H1 (cell line): ENCODE measurements around the gene PLAAT2. TPM values are rescaled to one million over a fixed set of nuclear protein-coding genes. Genes with fewer than 3 reads are reported as not detected.

Source experiments
- CTCF ChIA-PET: fragments of 300-600 bp; sonication (Branson Sonifier 250); formaldehyde crosslinking; loops from one replicate; lab custom pipeline; 2021; ENCODE audit not compliant: partially characterized antibody; lab: Charles Lee
- POLR2A ChIA-PET: fragments of 300-600 bp; sonication (Branson Sonifier 250); formaldehyde crosslinking; loops from one replicate; lab custom pipeline; 2021; ENCODE audit warnings: inconsistent platforms; ENCODE audit not compliant: partially characterized antibody; lab: Charles Lee
- DNase-seq, 2 experiments: peaks; one replicate each; pipeline versions ENCODE4 v3.0.0 to v3.0.0-alpha.2; 2010 to 2022; ENCODE audit warnings: low spot score in 2 of 2, low read depth in 1 of 2, mixed read lengths in 1 of 2
- FAIRE-seq: peaks from 2 replicates; lab custom pipeline; 2011; peaks lifted over from hg19 to GRCh38; lab: Jason Lieb, UNC
- H2AFZ ChIP-seq: 2 replicates; pipeline ENCODE4 v1.8.1; 2012; ENCODE audit warnings: low read length, inconsistent platforms
- H2AK5ac ChIP-seq: 2 replicates; pipeline ENCODE4 v1.6.1; 2013; ENCODE audit warnings: low read depth, low read length
- H2BK120ac ChIP-seq: replicated peaks from 2 replicates; pipeline ENCODE3; 2013; ENCODE audit warnings: low read depth, low read length, inconsistent platforms
- H2BK12ac ChIP-seq: 2 replicates; pipeline ENCODE4 v1.6.1; 2013; ENCODE audit warnings: low read depth, low read length
- H2BK15ac ChIP-seq: 2 replicates; pipeline ENCODE4 v1.6.1; 2013; ENCODE audit warnings: low read length
- H2BK20ac ChIP-seq: 2 replicates; pipeline ENCODE4 v1.6.1; 2013; ENCODE audit warnings: low read length
- H2BK5ac ChIP-seq: 2 replicates; pipeline ENCODE4 v1.6.1; 2013; ENCODE audit warnings: low read depth, low read length
- H3K14ac ChIP-seq: 2 replicates; pipeline ENCODE4 v1.6.1; 2013; ENCODE audit warnings: inconsistent platforms; ENCODE audit not compliant: insufficient read length
- H3K18ac ChIP-seq: 2 replicates; pipeline ENCODE4 v1.6.1; 2013; ENCODE audit warnings: low read length; ENCODE audit errors: extremely low read depth
- H3K23ac ChIP-seq: 2 replicates; pipeline ENCODE4 v1.6.1; 2013; ENCODE audit warnings: inconsistent platforms; ENCODE audit not compliant: insufficient read length
- H3K23me2 ChIP-seq: 2 replicates; pipeline ENCODE4 v1.6.1; 2013; ENCODE audit warnings: low read depth, low read length
- H3K27ac ChIP-seq: 2 replicates; pipeline ENCODE4 v1.6.1; 2011; ENCODE audit warnings: low read depth, low read length, inconsistent platforms
- H3K27me3 ChIP-seq, 4 experiments: replicated peaks in 1 of 4; 1 replicate in 1 of 4; 2 replicates in 3 of 4; pipeline versions ENCODE4 v1.6.1 to v1.8.1; 2011 to 2013; ENCODE audit warnings: low read length in 3 of 4, mild to moderate bottlenecking in 3 of 4, inconsistent platforms in 2 of 4, mixed read lengths in 2 of 4, moderate library complexity in 1 of 4; ENCODE audit not compliant: control insufficient read depth in 3 of 4, insufficient read depth in 3 of 4; ENCODE audit errors: extremely low read depth in 1 of 4
- H3K36me3 ChIP-seq, 4 experiments: 2 replicates each; pipeline versions ENCODE4 v1.6.1 to v1.8.1; 2011 to 2013; ENCODE audit warnings: mild to moderate bottlenecking in 4 of 4, low read length in 3 of 4, moderate library complexity in 2 of 4, control low read depth in 1 of 4, inconsistent platforms in 1 of 4; ENCODE audit not compliant: insufficient read depth in 4 of 4, control insufficient read depth in 2 of 4
- H3K4ac ChIP-seq: replicated peaks from 2 replicates; pipeline ENCODE3; 2013; ENCODE audit warnings: low read length, low read depth, mixed read lengths, inconsistent platforms; ENCODE audit not compliant: insufficient read length
- H3K4me1 ChIP-seq, 4 experiments: replicated peaks in 1 of 4; 1 replicate in 1 of 4; 2 replicates in 3 of 4; pipeline versions ENCODE4 v1.6.1 to v1.8.1; 2011 to 2013; ENCODE audit warnings: low read length in 3 of 4, inconsistent platforms in 2 of 4, mixed read lengths in 1 of 4; ENCODE audit not compliant: insufficient read depth in 4 of 4, control insufficient read depth in 3 of 4
- H3K4me2 ChIP-seq, 2 experiments: 2 replicates each; pipeline versions ENCODE4 v1.6.1 to v1.8.1; 2011 to 2013; ENCODE audit warnings: low read depth in 2 of 2, low read length in 2 of 2, control low read depth in 1 of 2, inconsistent platforms in 1 of 2, mild to moderate bottlenecking in 1 of 2; ENCODE audit not compliant: insufficient read depth in 1 of 2
- H3K4me3 ChIP-seq, 4 experiments: fragments of 200-600, 300-600 bp in 1 of 4; sonication (generic), shearing (Covaris generic), sonication (Bioruptor Twin) in 1 of 4; 2 replicates each; pipeline versions ENCODE4 v1.5.1 to v1.8.1; 2011 to 2016; ENCODE audit warnings: low read length in 4 of 4, low read depth in 3 of 4, control low read depth in 2 of 4, inconsistent platforms in 2 of 4, mild to moderate bottlenecking in 2 of 4, mixed read lengths in 1 of 4, moderate library complexity in 1 of 4; ENCODE audit not compliant: insufficient read depth in 2 of 4; ENCODE audit errors: extremely low read depth in 1 of 4
- H3K56ac ChIP-seq: replicated peaks from 2 replicates; pipeline ENCODE3; 2013; ENCODE audit warnings: low read depth, mild to moderate bottlenecking, mixed read lengths, low read length, inconsistent platforms; ENCODE audit not compliant: insufficient read length
- H3K79me1 ChIP-seq: 2 replicates; pipeline ENCODE4 v1.6.1; 2013; ENCODE audit warnings: low read depth, low read length, control low read depth
- H3K79me2 ChIP-seq, 2 experiments: 2 replicates each; pipeline versions ENCODE4 v1.6.1 to v1.8.1; 2012 to 2013; ENCODE audit warnings: low read length in 2 of 2, mild to moderate bottlenecking in 2 of 2, inconsistent platforms in 1 of 2; ENCODE audit not compliant: insufficient read depth in 2 of 2, control insufficient read depth in 1 of 2
- H3K9ac ChIP-seq, 4 experiments: replicated peaks in 1 of 4; 1 replicate in 1 of 4; 2 replicates in 3 of 4; pipeline versions ENCODE4 v1.6.1 to v1.8.1; 2011 to 2013; ENCODE audit warnings: low read depth in 3 of 4, low read length in 3 of 4, control low read depth in 2 of 4, mild to moderate bottlenecking in 2 of 4, moderate library complexity in 2 of 4, inconsistent platforms in 1 of 4; ENCODE audit errors: extremely low read depth in 1 of 4
- H3K9me3 ChIP-seq, 2 experiments: 2 replicates each; pipeline versions ENCODE4 v1.6.1 to v1.8.1; 2012 to 2013; ENCODE audit warnings: mild to moderate bottlenecking in 2 of 2, moderate library complexity in 2 of 2, control low read depth in 1 of 2, inconsistent platforms in 1 of 2, low read depth in 1 of 2, low read length in 1 of 2, mixed read lengths in 1 of 2; ENCODE audit not compliant: insufficient read depth in 2 of 2
- H4K20me1 ChIP-seq, 2 experiments: replicated peaks in 1 of 2; 2 replicates each; pipeline versions ENCODE3 to v1.8.1; 2011 to 2013; ENCODE audit warnings: inconsistent platforms in 2 of 2, low read length in 2 of 2, mild to moderate bottlenecking in 1 of 2; ENCODE audit not compliant: insufficient read depth in 2 of 2, control insufficient read depth in 1 of 2
- H4K5ac ChIP-seq: 2 replicates; pipeline ENCODE4 v1.6.1; 2013; ENCODE audit warnings: low read length, low read depth, mixed read lengths, inconsistent platforms; ENCODE audit not compliant: insufficient read length
- H4K8ac ChIP-seq: 2 replicates; pipeline ENCODE4 v1.8.0; 2013; ENCODE audit warnings: mild to moderate bottlenecking, moderate library complexity, low read length, inconsistent platforms; ENCODE audit not compliant: insufficient read depth; ENCODE audit errors: extremely low read depth
- H4K91ac ChIP-seq: replicated peaks from 2 replicates; pipeline ENCODE3; 2013; ENCODE audit warnings: low read length, mixed read lengths, inconsistent platforms; ENCODE audit not compliant: insufficient read length
- BACH1 ChIP-seq: IDR thresholded peaks from 2 replicates; pipeline ENCODE4 v1.6.1; 2012; ENCODE audit warnings: low read length, improper control_type of control experiment
- JUN ChIP-seq: IDR thresholded peaks from 2 replicates; pipeline ENCODE4 v1.6.1; 2011; ENCODE audit warnings: low read depth, mild to moderate bottlenecking, improper control_type of control experiment, low read length
- NRF1 ChIP-seq: IDR thresholded peaks from 2 replicates; pipeline ENCODE4 v1.6.1; 2011; ENCODE audit warnings: mild to moderate bottlenecking, low read depth, low read length, improper control_type of control experiment
- POLR2AphosphoS5 ChIP-seq: IDR thresholded peaks from 2 replicates; pipeline ENCODE4 v1.6.1; 2011; ENCODE audit warnings: low read depth, low read length
- POU5F1 ChIP-seq: IDR thresholded peaks from 2 replicates; pipeline ENCODE4 v1.6.1; 2011; ENCODE audit warnings: low read depth, mild to moderate bottlenecking, low read length, moderate library complexity
- WGBS, 2 experiments: shearing (Covaris generic) in 1 of 2; methylation state at CpG; one replicate each; pipeline versions ENCODE4 v1.1.6 to v1.1.7; 2013 to 2015; ENCODE audit warnings: low lambda C conversion rate in 2 of 2, mixed read lengths in 2 of 2, inconsistent platforms in 1 of 2, low coverage in 1 of 2, missing lambda C conversion rate in 1 of 2; ENCODE audit not compliant: insufficient replicate concordance in 2 of 2, insufficient coverage in 1 of 2, insufficient read length in 1 of 2; ENCODE audit errors: extremely low coverage in 1 of 2, missing lambda C conversion rate in 1 of 2; 5-methylcytosine and 5-hydroxymethylcytosine counted together
- polyA plus RNA-seq, 7 experiments: library from polyadenylated mRNA; depleted of rRNA in 3 of 7; stranded (reverse) in 5 of 7; unstranded in 2 of 7; fragments of >200 nt in 5 of 7; fragments of 200-250 nt in 2 of 7; gene quantifications; 1 replicate in 5 of 7; 2 replicates in 1 of 7; 4 replicates in 1 of 7; pipeline versions ENCODE4 v1.2.1 to v1.2.3, GENCODE V29; 2011 to 2013; ENCODE audit warnings: missing spikeins in 2 of 7, mixed read lengths in 2 of 7
- total RNA-seq: library from RNA; stranded (reverse); fragmentation: NEBNext Ultra II Directional; extraction: Animal tissue kit (Norgen Biotek cat#: 25700); gene quantifications from 2 replicates; pipeline ENCODE4 v1.2.1, GENCODE V29; 2021
- TF ChIP-seq, protein P1 (sequence below), 3 experiments: IDR thresholded peaks; 1 replicate in 2 of 3; 2 replicates in 1 of 3; pipeline versions ENCODE4 v1.5.1 to v1.6.1; 2011; ENCODE audit warnings: low read length in 3 of 3, mild to moderate bottlenecking in 3 of 3, inconsistent platforms in 2 of 3, low read depth in 1 of 3, moderate library complexity in 1 of 3; ENCODE audit not compliant: insufficient read depth in 1 of 3; ENCODE audit errors: control extremely low read depth in 1 of 3
- TF ChIP-seq, protein P2 (sequence below): IDR thresholded peaks from 2 replicates; pipeline ENCODE4 v1.6.1; 2011; ENCODE audit warnings: low read length, improper control_type of control experiment

The PLAAT2 gene
- total and polyA plus RNA-seq, 2 of the 8 experiments (the other 6 are each of a cell fraction or from before 2014, with no cell fraction given) = 0.39 TPM; not detected in 1

DNA sequence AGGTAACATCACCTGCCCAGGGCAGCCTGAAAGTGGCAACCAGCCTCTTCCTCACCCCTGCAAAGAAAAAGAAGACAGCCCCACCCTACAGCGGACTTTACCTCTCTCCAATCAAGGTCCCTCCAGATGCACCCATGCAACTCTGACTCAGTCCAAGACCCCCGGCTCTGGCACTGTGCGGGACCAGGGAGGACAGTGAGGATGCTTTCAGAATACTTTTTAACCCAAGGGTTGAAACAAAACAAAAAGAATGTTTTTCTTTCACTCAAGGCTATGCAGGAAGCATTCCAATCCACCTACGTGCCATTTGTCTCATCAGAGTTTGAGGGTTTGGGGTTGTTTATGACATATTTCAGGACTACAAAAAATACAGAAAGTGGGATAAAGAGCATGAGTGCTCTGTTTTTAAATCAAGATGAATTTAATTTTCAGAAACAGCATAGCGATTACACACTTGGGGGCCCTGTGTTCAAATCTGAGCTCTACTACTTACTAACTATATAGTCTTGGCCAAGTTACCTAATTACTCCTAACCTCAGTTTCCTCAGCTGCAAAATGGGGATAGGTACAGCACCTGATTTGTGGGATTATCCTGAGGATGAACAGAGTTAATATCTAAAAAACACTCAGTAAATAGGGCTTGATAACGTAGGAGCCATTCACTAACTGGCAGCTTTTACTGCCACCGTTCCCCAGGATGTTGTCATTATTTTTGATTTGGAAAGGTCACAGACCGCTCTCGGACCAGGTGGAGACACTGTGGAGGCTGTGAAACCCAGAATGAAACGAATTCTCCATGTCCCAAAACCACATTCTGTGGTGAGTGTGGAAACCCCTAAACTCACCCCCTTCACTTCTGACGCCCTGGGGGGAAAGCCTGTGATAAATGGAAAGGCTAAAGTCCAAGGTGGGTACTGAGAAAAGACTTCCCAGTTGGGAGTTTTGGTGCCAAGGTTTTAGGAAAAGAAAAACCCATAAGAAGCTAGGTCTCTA, 45.5 kb upstream of the PLAAT2 start:
- no peaks in the 10 kb centered on the region for H3K9me3 ChIP-seq
- POLR2A ChIA-PET = interaction anchor here (1.5 to 1.7 kb wide), 2 partner anchors 11 to 13 kb away, joined by 3 to 5 read pairs; no protein-coding TSS in a partner anchor
- H3K4me1 ChIP-seq = peaks cover 12 to 31% (median 15%) of the 10 kb centered on the region in 4 experiments
- TF ChIP-seq POLR2AphosphoS5 (no peak), JUN (no peak), POU5F1 (no peak), BACH1 (no peak), NRF1 (no peak)
- TF ChIP-seq, protein P1, sequence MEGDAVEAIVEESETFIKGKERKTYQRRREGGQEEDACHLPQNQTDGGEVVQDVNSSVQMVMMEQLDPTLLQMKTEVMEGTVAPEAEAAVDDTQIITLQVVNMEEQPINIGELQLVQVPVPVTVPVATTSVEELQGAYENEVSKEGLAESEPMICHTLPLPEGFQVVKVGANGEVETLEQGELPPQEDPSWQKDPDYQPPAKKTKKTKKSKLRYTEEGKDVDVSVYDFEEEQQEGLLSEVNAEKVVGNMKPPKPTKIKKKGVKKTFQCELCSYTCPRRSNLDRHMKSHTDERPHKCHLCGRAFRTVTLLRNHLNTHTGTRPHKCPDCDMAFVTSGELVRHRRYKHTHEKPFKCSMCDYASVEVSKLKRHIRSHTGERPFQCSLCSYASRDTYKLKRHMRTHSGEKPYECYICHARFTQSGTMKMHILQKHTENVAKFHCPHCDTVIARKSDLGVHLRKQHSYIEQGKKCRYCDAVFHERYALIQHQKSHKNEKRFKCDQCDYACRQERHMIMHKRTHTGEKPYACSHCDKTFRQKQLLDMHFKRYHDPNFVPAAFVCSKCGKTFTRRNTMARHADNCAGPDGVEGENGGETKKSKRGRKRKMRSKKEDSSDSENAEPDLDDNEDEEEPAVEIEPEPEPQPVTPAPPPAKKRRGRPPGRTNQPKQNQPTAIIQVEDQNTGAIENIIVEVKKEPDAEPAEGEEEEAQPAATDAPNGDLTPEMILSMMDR (IDR thresholded peaks at IDR 0.05; ENCODE audit: control extremely low read depth in 1 of 3, insufficient read depth in 1 of 3, low read depth in 1 of 3, low read length in 3 of 3) = no peak
- TF ChIP-seq, protein P2, sequence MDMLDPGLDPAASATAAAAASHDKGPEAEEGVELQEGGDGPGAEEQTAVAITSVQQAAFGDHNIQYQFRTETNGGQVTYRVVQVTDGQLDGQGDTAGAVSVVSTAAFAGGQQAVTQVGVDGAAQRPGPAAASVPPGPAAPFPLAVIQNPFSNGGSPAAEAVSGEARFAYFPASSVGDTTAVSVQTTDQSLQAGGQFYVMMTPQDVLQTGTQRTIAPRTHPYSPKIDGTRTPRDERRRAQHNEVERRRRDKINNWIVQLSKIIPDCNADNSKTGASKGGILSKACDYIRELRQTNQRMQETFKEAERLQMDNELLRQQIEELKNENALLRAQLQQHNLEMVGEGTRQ = no peak

More for the DNA sequence above, 45.5 kb upstream of the PLAAT2 start:
- Histone ChIP-seq H4K91ac (peak overlapping the region; percentile 71), H4K20me1 (no peaks in the 10 kb centered on the region), H3K4me2 (no peak overlapping the region), H2BK5ac (peak overlapping the region; percentile 52; the same call in 1 of the 2 replicates), H3K27me3 (no peaks in the 10 kb centered on the region), H3K4ac (no peak overlapping the region), H2AFZ (no peak overlapping the region), H3K79me1 (peaks cover 16% of the 10 kb centered on the region; the same call in 1 of the 2 replicates), H3K14ac (no peak overlapping the region), H3K23me2 (peaks cover 4% of the 10 kb centered on the region; the same call in 1 of the 2 replicates), H3K18ac (no peak overlapping the region), H2BK20ac (no peak overlapping the region), H4K8ac (no peak overlapping the region), H2BK120ac (no peak overlapping the region), H2BK15ac (no peak overlapping the region; the same call in 1 of the 2 replicates), H4K5ac (no peak overlapping the region), H3K79me2 (peaks cover 12 to 83% of the 10 kb centered on the region in 2 experiments), H2BK12ac (no peak overlapping the region; the same call in none of the 2 replicates), H3K4me3 (no peak overlapping the region), H3K56ac (no peak overlapping the region), H3K9ac (no peak overlapping the region), H2AK5ac (peak overlapping the region; percentile 69; the same call in 1 of the 2 replicates), H3K23ac (no peak overlapping the region), H3K27ac (no peak overlapping the region), H3K36me3 (no peaks in the 10 kb centered on the region)
- 86% methylated on average over 11 of the region's 11 CpGs; no CpG with 5 or more reads in 1 of the 2 experiments for WGBS, 2 experiments
- CTCF ChIA-PET = interaction anchor here (1.0 to 4.3 kb wide), 4 partner anchors 20 to 130 kb away, joined by 3 to 16 read pairs (median 8); no protein-coding TSS in a partner anchor
- DNase-seq (no peak), FAIRE-seq (no peak)
